ENCODE measurements around the gene TBC1D16. TPM values are rescaled to one million over a fixed set of nuclear protein-coding genes. Genes with fewer than 3 reads are reported as not detected.

TBC1D16 gene
- total and polyA plus RNA-seq, 4 donors, result 7.3 to 48.5 (median 16.5) TPM

- no peaks in the 10 kb centered on the region for H3K9me3 ChIP-seq (ENCODE audit: control insufficient read depth in 4 of 4, insufficient read depth in 3 of 4, low read length in 3 of 4)
- H3K36me3 ChIP-seq (ENCODE audit: control insufficient read depth in 4 of 4, insufficient read depth in 4 of 4, low read length in 4 of 4), result peaks cover 0 to 3% (median 0%) of the 10 kb centered on the region in 4 donors
- 0 to 1% methylated on average over 58 to 87 of the region's 89 CpGs for WGBS, 2 donors
- H3K27me3 ChIP-seq (ENCODE audit: control insufficient read depth in 3 of 3, insufficient read depth in 3 of 3, low read length in 2 of 3), result no peaks in the 10 kb centered on the region
- peaks cover 0 to 11% (median 7%) of the 10 kb centered on the region in 5 donors for H3K4me1 ChIP-seq (ENCODE audit: control insufficient read depth in 5 of 5, insufficient read depth in 5 of 5, low read length in 5 of 5)
- TF ChIP-seq CTCF (IDR thresholded peaks at IDR 0.05; ENCODE audit: control extremely low read depth, extremely low read depth), result no peak
- peak within 1 kb of the TSS; percentile 49 to 93 for H3K9ac ChIP-seq (ENCODE audit: insufficient read depth in 1 of 2, low read length in 2 of 2)
- DNase-seq (peak; percentile 86 to 91 (median 89)), ATAC-seq (ENCODE audit: insufficient read depth, low FRiP score) (peak; percentile 93)
- H3K4me3 ChIP-seq, result peak within 1 kb of the TSS; percentile 86
- peak within 1 kb of the TSS; percentile 79 to 96 for H3K27ac ChIP-seq (ENCODE audit: low read depth in 1 of 2, low read length in 1 of 2)
Measured at GRCh38 chr17:80035937-80036714, 454 bp upstream of the TBC1D16 start, which contains the start of gene CCDC40. Gene CCDC40 (plus strand): TSS chr17:80036642. CDS start chr17:80036663, 21 bp downstream.

- H3K9me3 ChIP-seq (ENCODE audit: control insufficient read depth in 4 of 4, insufficient read depth in 3 of 4, low read length in 3 of 4), result no peaks in the 10 kb centered on the region
- DNase-seq (peak; percentile 50 to 70 (median 53)), ATAC-seq (ENCODE audit: insufficient read depth, low FRiP score) (no peak)
- peak overlapping the region; percentile 77 for H3K4me3 ChIP-seq
- H3K4me1 ChIP-seq (ENCODE audit: control insufficient read depth in 5 of 5, insufficient read depth in 5 of 5, low read length in 5 of 5), result peaks cover 0 to 17% (median 11%) of the 10 kb centered on the region in 5 donors
- 1 to 3% methylated on average over 46 to 55 of the region's 55 CpGs for WGBS, 2 donors
- H3K36me3 ChIP-seq (ENCODE audit: control insufficient read depth in 4 of 4, insufficient read depth in 4 of 4, low read length in 4 of 4), result peaks cover 0 to under 1% (median 0%) of the 10 kb centered on the region in 4 donors
- no peaks in the 10 kb centered on the region for H3K27me3 ChIP-seq (ENCODE audit: control insufficient read depth in 3 of 3, insufficient read depth in 3 of 3, low read length in 2 of 3)
- peak overlapping the region; percentile 61 to 77 for H3K27ac ChIP-seq (ENCODE audit: low read depth in 1 of 2, low read length in 1 of 2)
- peak overlapping the region; percentile 55 to 77 for H3K9ac ChIP-seq (ENCODE audit: insufficient read depth in 1 of 2, low read length in 2 of 2)
- no peak for TF ChIP-seq CTCF (IDR thresholded peaks at IDR 0.05; ENCODE audit: control extremely low read depth, extremely low read depth)
Measured at GRCh38 chr17:80034791-80035686, 633 bp downstream of the TBC1D16 start.

- peaks cover 0 to 29% (median 15%) of the 10 kb centered on the region in 5 donors for H3K4me1 ChIP-seq (ENCODE audit: control insufficient read depth in 5 of 5, insufficient read depth in 5 of 5, low read length in 5 of 5)
- no peak overlapping the region for H3K4me3 ChIP-seq
- WGBS, 2 donors, result 92 to 95% methylated on average over 4 of the region's 4 CpGs
Measured at GRCh38 chr17:80033840-80034239, 1.8 kb downstream of the TBC1D16 start.

More at GRCh38 chr17:80033840-80034239, 1.8 kb downstream of the TBC1D16 start:
- DNase-seq (no peak), ATAC-seq (ENCODE audit: insufficient read depth, low FRiP score) (no peak)
- Histone ChIP-seq H3K9me3 (ENCODE audit: control insufficient read depth in 4 of 4, insufficient read depth in 3 of 4, low read length in 3 of 4) (no peaks in the 10 kb centered on the region), H3K9ac (ENCODE audit: insufficient read depth in 1 of 2, low read length in 2 of 2) (no peak overlapping the region), H3K27me3 (ENCODE audit: control insufficient read depth in 3 of 3, insufficient read depth in 3 of 3, low read length in 2 of 3) (no peaks in the 10 kb centered on the region), H3K27ac (ENCODE audit: low read depth in 1 of 2, low read length in 1 of 2) (no peak overlapping the region), H3K36me3 (ENCODE audit: control insufficient read depth in 4 of 4, insufficient read depth in 4 of 4, low read length in 4 of 4) (no peaks in the 10 kb centered on the region)
- no peak for TF ChIP-seq CTCF (IDR thresholded peaks at IDR 0.05; ENCODE audit: control extremely low read depth, extremely low read depth)

Measured in lung (tissue), 12 donors.